ENCODE measurements around the gene GGA2.

- TF ChIP-seq CTCF (IDR thresholded peaks at IDR 0.05) (no peak), POLR2A (IDR thresholded peaks at IDR 0.05) (no peak)
Observed at GRCh38 chr16:23519282-23519681, 9.0 kb upstream of the GGA2 start.

Data from breast epithelium (tissue), 3 donors.